GM12878 (cell line): ENCODE results near the gene ZMAT3.

ENCODE experiments used
- BHLHE40 ChIP-seq, 2 experiments: fragments of 450-650 bp in 1 of 2; IDR thresholded peaks; 2 replicates each; pipeline ENCODE4 v1.6.1; 2011 to 2017; ENCODE audit warnings: low read depth in 2 of 2, borderline replicate concordance in 1 of 2, improper control_type of control experiment in 1 of 2, low read length in 1 of 2, mild to moderate bottlenecking in 1 of 2
- EP300 ChIP-seq, 2 experiments: fragments of 150-350 bp in 1 of 2; IDR thresholded peaks; 2 replicates each; pipeline ENCODE4 v1.6.1; 2011 to 2012; ENCODE audit warnings: low read depth in 2 of 2, low read length in 2 of 2, borderline replicate concordance in 1 of 2, improper control_type of control experiment in 1 of 2, inconsistent platforms in 1 of 2; ENCODE audit not compliant: control insufficient read depth in 1 of 2
- ETV6 ChIP-seq, 2 experiments: fragments of 450-650 bp in 1 of 2; IDR thresholded peaks in 1 of 2; conservative IDR thresholded peaks in 1 of 2; 2 replicates each; pipeline ENCODE4 v1.6.1; 2014; ENCODE audit warnings: antibody characterized with exemption in 1 of 2, borderline replicate concordance in 1 of 2, low read depth in 1 of 2, mild to moderate bottlenecking in 1 of 2, moderate library complexity in 1 of 2
- GATAD2B ChIP-seq: fragments of 450-650 bp; conservative IDR thresholded peaks from 2 replicates; pipeline ENCODE4 v1.6.1; 2017; ENCODE audit warnings: low read depth, mild to moderate bottlenecking, moderate library complexity
- HCFC1 ChIP-seq: fragments of 150-350 bp; IDR thresholded peaks from 2 replicates; pipeline ENCODE4 v1.6.1; 2014; ENCODE audit warnings: low read length
- JUNB ChIP-seq: IDR thresholded peaks from 2 replicates; pipeline ENCODE4 v1.6.1; 2016; ENCODE audit warnings: antibody characterized with exemption, mild to moderate bottlenecking
- RFX5 ChIP-seq: IDR thresholded peaks from 2 replicates; pipeline ENCODE4 v1.6.1; 2011; ENCODE audit warnings: low read depth, low read length, improper control_type of control experiment
- TF ChIP-seq, protein P1 (sequence below), 3 experiments: IDR thresholded peaks in 2 of 3; conservative IDR thresholded peaks in 1 of 3; 2 replicates each; pipeline ENCODE4 v1.5.1; 2011; ENCODE audit warnings: low read depth in 3 of 3, low read length in 3 of 3, mild to moderate bottlenecking in 3 of 3, control low read depth in 2 of 3, moderate library complexity in 2 of 3, inconsistent platforms in 1 of 3, mixed read lengths in 1 of 3; ENCODE audit not compliant: control insufficient read depth in 2 of 3, insufficient read depth in 1 of 3; ENCODE audit errors: extremely low read depth in 1 of 3
- TF ChIP-seq, protein P2 (sequence below): IDR thresholded peaks from 2 replicates; pipeline ENCODE4 v1.6.1; 2012; ENCODE audit warnings: low read depth, low read length, improper control_type of control experiment

- TF ChIP-seq, protein P1, sequence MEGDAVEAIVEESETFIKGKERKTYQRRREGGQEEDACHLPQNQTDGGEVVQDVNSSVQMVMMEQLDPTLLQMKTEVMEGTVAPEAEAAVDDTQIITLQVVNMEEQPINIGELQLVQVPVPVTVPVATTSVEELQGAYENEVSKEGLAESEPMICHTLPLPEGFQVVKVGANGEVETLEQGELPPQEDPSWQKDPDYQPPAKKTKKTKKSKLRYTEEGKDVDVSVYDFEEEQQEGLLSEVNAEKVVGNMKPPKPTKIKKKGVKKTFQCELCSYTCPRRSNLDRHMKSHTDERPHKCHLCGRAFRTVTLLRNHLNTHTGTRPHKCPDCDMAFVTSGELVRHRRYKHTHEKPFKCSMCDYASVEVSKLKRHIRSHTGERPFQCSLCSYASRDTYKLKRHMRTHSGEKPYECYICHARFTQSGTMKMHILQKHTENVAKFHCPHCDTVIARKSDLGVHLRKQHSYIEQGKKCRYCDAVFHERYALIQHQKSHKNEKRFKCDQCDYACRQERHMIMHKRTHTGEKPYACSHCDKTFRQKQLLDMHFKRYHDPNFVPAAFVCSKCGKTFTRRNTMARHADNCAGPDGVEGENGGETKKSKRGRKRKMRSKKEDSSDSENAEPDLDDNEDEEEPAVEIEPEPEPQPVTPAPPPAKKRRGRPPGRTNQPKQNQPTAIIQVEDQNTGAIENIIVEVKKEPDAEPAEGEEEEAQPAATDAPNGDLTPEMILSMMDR (IDR thresholded peaks at IDR 0.05 in 2 of 3, conservative IDR thresholded peaks at IDR 0.05 in 1 of 3; ENCODE audit: control insufficient read depth in 2 of 3, extremely low read depth in 1 of 3, insufficient read depth in 1 of 3, low read depth in 3 of 3, low read length in 3 of 3) = no peak
- TF ChIP-seq EP300 (IDR thresholded peaks at IDR 0.05; ENCODE audit: borderline replicate concordance in 1 of 2, control insufficient read depth in 1 of 2, low read depth in 2 of 2, low read length in 2 of 2) = no peak
- TF ChIP-seq GATAD2B = no peak
- TF ChIP-seq HCFC1 = no peak
- no peak for TF ChIP-seq JUNB
- TF ChIP-seq, protein P2, sequence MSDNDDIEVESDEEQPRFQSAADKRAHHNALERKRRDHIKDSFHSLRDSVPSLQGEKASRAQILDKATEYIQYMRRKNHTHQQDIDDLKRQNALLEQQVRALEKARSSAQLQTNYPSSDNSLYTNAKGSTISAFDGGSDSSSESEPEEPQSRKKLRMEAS = no peak
- no peak for TF ChIP-seq RFX5
- no peak for TF ChIP-seq ETV6 (conservative IDR thresholded peaks at IDR 0.05 in 1 of 2, IDR thresholded peaks at IDR 0.05 in 1 of 2; ENCODE audit: borderline replicate concordance in 1 of 2, low read depth in 1 of 2)
- no peak for TF ChIP-seq BHLHE40 (IDR thresholded peaks at IDR 0.05; ENCODE audit: borderline replicate concordance in 1 of 2, low read depth in 2 of 2, low read length in 1 of 2)
Measured at GRCh38 chr3:179093807-179094206, 22.2 kb upstream of the ZMAT3 start.
